Measurements from ENCODE around the gene FAM131B.
"Not testable (repeated sequence)": the region's sequence is repeated elsewhere in the genome, so short reads cannot be mapped to it uniquely, and the experiment has no call there.

Gene FAM131B

DNA sequence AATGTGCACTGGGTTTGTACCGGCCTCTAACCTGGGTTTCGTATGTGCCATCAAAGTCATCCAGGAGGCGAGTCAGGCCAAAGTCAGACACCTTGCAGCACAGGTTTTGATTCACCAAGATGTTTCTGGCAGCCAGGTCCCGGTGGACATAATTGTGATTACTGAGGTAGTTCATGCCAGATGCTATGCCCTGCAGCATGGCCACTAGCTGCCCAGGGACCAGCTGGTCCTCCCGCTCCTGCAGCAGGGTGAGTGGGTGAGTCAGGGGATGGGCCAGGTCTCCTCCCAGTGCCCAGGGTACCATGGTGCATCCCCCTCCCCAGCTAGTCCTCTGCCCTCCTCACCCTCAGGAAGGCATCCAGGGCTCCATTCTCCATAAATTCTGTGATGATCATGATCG, 32.3 kb upstream of the FAM131B start:
- no peak for DNase-seq (ENCODE audit: low spot score)

DNA sequence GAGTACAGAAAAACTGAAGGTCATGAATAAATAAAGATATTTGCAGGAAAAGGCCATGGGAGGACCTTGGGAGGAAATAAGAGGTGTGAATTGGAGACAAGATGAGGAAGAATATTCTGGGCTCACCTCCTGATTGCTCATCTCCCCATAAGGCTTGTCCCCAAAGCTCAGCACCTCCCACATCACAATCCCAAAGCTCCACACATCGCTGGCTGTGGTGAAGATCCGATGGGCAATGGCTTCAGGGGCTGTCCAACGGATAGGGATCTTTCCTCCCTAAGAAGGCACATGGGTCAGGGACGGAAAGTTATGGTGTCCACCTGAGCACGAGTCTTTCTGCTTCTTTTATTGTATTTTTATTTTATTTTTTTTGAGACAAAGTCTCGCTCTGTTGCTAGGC, 31.6 kb upstream of the FAM131B start:
- no peak for DNase-seq (ENCODE audit: low spot score)

DNA sequence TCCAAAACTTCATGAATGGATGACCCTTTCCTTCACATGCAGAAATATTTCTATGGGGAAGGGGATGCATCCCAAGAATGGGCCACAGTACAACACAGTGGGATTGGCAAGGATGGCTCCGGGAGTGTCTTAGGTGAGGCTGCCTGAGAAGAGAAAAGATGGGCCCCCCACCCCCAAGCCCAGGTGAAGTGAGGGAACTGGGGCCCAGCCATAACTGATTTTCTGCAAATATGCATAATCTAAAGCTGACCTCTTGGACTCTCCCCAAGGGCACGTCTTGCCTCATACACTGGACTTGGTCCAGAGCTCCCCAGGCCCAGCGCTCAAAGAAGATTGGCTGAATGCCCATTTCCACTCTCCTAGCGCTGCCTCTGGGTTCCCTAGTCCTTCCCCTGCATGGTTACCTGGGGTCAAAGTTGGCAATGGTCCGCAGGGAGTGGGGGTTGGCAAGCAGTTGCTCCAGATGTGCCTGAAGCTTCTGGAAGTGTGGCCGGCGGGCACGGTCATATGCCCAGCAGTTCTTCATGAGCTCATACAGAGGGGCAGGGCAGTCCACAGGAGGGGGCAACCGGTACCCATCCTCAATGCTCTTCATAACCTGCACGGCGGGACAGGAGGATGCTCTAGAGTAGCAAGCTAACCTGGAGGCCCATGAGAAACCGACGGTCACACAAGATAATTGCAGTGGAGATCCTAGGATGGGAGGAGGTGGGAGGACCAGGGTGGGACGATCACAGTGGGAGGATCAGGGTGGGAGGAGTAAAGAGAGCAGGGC, 30.9 kb upstream of the FAM131B start:
- no peak for DNase-seq (ENCODE audit: low spot score)

DNA sequence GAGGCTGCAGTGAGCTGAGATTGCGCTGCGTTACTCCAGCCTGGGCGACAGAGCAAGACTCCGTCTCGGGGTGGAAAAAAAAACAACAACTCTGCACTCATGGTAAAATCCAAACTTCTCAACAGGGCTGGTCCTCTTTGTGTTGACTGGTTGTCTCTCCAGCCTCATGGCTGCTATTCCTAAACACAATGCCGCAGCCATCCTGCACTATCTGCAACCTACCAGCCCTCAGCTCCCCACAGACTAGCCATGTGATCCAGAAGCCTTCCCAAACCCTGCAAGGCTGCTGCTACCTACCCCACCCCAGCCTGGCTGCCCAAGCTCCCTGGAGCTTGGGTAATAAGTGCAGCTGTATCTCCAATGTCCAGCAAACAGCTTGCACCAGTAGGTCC, 30.4 kb upstream of the FAM131B start:
- no peak for DNase-seq (ENCODE audit: low spot score)

DNA sequence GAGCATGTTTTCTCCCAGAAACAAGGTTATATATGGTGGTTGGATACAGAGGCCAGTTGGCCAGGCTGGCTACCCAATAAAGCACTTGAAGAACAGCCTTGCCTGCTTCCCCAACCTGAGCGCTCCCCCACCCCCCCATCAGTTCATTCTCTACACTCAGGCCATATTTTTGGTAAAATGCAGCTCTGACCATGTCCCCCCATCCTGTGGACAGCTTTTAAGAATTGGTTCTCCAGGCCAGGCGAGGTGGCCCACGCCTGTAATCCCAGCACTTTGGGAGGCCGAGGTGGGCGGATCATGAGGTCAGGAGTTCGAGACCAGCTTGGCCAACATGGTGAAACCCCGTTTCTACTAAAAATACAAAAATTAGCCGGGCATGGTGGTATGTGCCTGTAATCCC, 29.9 kb upstream of the FAM131B start:
- DNase-seq (ENCODE audit: low spot score): not testable (repeated sequence)

DNA sequence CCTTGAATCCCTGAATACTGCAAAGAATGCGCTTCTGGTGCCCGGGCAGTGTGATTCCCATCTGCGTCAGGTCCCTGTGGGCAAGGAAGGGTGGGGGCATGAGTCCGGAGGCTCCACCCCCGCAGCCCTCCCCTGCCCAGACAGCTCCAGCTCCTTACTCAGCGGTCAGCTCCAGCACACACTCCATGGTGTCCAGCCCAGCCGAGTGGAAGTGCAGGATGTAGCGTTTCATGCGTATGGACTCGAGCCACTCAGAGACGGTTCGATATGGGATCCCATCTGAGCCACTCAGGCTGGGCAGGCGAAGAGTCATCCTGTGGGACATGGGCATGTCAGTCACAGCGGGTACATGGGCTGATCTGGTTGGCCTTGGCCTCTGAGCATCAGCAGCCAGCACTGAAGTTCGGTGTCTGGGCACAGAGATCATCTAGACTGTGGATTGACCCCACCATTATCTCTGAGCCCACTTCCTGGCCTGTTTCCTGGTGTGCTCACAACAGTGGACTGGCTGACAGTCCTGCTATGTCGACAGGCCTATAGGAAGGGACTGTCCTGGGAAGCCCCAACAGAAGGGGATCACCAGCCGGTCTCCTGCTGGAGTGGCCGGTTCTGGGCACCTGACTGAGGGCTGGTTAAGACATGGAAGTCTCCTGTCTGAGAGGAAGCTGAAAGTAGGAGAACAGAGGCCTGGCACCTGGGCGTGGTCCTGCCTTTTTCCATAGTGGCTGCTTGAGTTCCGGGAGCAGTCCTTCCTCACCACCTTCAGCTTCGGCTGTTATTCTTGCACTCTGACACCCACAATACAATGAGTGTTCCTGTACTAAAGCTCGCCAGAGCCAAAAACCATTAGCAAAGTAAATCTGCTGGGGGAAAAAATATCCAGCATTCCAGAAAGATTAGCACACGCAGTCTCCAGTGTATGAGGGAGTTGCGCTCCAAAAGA, 29.2 kb upstream of the FAM131B start:
- peak; percentile 68 for DNase-seq (ENCODE audit: low spot score)

DNA sequence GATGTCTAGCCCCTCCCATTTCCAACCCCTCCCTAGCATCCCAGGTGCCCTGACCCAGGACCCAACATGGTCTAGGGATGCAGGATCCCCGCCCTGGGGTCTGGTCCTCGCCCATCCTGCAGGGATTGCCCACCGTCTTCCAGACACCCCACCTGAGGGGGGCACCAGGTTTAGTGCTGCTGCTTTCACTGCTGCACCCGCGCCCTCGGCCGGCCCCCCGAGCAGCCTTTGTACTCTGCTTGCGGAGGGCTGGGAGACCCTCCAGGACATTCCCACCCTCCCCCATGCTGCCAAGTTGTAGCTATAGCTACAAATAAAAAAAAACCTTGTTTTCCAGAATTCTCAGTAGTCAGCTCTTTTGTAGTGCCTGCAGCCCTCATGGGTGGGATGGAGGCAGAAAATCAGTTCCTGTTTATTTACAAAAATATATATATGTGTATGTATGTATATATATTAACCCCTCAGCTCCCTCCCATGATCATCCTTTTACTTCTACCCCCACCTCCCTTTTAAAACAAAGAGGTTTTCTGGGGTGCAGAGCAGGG, 28.3 kb upstream of the FAM131B start:
- DNase-seq (ENCODE audit: low spot score): no peak

DNA sequence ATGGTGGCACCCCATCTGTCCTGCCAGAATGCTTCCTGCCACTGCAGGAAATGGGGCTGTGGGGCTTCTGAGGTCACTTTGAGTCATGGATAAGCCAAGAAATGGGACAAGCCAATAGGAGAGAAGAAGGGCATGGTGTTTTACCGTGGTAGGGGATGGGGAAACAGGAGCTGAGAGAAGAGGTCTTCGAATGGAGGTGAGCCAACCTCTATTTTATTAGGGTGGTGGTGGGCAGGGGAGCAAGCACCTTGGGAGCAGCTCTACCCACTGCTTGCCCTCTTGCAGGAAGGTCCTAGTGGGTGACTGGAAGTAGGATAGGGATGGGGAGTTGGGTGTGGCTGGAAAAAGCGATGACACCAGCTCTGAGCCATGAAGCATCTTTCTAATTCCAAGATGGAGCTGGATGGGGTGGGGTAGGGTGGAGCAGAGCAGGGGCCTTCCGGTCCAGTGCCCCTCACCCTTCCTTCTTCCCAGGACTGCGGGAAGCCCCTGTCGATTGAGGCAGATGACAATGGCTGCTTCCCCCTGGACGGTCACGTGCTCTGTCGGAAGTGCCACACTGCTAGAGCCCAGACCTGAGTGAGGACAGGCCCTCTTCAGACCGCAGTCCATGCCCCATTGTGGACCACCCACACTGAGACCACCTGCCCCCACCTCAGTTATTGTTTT, 27.7 kb upstream of the FAM131B start:
- no peak for DNase-seq (ENCODE audit: low spot score)

DNA sequence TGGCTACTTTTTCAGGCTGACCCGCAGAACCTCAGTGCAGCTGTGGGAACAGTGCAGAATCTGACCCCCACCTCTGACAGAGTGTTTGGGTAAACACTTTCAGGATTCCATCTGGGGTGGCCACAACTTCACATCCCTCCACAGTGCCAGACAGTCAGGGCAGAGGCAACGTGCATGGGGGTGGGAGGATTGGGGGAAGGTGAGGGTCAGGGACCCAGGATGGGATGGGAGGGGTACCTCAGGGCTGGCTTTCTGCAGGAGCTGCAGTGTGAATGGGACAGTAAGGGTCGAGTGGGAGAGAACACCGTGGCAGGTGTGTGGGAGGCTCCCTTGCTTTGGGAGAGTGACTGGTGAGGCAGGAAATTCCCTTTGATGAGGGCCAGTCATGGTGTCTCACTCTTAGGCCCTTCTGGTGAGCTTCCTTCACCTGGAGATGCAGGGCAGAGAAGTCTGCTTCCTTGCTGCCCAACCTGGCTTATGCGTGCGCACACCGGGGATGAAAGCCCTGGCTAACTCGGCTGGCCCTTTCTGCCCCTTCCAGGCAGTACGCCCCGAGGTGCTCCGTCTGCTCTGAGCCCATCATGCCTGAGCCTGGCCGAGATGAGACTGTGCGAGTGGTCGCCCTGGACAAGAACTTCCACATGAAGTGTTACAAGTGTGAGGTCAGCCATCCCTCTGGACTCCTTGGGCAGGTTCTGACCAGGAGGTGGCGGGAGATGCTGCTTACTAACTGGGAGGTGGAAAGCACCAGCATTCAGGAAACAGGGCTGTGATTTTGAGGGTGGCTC, 27.0 kb upstream of the FAM131B start:
- DNase-seq (ENCODE audit: low spot score): no peak

DNA sequence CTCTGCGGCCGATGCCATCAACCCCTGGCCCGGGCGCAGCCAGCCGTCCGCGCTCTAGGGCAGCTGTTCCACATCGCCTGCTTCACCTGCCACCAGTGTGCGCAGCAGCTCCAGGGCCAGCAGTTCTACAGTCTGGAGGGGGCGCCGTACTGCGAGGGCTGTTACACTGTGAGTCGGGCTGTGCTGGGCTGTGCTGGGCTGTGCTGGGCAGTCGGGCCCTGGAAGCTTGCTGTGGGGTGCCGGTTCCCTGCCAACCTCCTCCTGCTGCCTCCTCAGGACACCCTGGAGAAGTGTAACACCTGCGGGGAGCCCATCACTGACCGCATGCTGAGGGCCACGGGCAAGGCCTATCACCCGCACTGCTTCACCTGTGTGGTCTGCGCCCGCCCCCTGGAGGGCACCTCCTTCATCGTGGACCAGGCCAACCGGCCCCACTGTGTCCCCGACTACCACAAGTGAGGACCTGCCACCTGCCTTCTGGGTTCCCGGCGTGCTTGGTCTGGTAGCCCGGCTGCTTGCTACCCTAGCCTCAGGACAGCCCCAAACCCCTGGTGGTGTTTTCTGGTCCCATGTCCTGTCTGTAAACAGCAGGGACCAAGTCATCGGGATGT, 26.1 kb upstream of the FAM131B start:
- DNase-seq (ENCODE audit: low spot score): no peak

DNA sequence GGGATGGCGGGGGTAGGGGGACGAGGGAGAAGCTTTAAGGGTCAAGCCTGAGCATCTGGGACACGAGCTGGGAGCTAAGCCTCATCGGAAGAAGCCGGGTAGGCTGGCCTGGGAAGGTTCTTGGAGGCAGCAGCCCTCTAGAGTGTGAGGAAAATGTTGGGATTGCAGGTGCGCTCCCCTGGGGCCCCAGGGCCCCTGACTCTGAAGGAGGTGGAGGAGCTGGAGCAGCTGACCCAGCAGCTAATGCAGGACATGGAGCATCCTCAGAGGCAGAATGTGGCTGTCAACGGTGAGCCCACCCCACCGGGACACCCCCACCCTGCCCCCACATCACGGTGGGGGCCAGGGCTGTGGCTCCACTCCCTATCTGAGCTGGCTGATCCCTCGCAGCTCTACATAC, 25.5 kb upstream of the FAM131B start:
- no peak for DNase-seq (ENCODE audit: low spot score)

DNA sequence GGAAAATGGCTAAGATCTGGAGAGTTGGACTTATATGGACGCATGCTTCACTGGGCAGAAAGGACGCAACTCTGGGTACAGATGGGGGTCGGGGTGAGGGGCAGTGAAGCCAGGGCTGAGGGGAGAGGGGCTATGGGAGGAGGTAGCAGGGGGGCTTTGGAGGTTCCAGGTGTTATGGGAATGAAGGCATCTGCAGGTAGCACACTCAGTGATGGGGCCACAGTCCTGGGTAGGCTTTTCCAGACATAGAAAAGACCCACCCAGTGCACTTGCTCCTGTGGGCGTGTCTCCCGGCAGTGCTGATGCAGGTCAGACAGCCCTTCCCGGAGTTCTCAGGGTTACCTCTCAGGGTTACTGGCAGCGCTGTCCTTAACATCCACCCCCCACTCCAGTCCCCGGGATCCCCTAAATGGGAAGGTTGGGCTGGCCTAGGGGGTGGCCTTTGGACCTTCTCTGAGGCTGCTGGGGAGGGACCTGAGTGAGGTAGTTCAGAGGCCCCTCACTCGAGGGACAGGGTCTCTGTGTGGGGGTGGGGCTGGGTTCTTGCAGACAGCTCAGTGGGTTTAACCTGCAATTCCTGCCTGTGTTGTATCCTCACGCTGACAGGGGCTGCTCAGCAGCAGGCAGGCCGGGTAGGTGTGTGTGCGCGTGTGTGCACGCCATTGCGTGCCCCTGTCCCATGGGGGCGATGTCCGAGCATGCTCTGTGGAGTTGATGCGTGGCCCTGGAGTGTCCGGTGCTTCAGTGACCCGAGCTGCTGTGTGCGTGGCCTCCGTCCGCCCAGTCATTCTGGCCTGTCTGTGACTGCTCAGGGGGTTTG, 24.9 kb upstream of the FAM131B start:
- no peak for DNase-seq (ENCODE audit: low spot score)

DNA sequence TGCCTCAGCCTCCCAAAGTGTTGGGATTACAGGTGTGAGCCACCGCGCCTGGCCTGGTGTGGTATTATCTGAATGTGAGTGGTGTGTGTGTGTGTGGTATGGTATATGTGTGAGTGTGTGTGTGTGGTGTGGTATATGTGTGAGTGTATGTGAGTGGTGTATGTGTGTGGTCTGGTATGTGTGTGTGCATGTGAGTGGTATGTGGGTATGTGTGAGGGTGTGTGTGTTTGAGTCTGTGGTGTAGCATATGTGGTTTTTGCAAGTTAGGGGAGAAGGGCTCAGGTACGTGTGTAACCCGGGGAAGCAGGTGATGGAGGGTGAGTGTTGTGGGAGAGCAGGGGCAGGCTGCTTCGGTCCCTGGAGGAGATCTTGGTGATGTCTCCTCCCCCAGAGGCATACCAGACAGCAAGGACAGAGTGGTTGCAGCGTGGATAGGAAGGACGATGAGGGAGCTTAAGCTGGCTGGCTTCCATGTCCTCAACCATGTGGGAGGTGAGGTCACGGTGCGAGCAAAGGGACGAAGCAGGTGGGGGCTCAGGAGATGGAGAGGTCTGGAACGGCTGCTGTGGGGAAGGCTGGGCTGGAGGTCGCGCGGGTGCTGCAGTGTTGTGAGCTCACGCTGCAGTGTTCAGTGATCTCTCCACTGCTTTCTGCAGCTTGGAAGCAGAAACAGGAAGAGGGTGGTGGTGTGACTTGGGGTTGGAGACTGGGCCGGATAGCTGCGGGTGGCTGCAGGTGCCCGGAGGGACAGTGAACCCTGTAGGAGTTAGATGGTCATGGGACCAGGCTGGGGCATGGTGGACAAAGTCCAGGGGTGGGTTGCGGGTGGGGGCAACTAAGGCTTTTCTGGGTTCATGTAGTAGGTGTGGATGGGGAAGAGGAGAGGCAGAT, 23.6 kb upstream of the FAM131B start:
- DNase-seq (ENCODE audit: low spot score): no peak

DNA sequence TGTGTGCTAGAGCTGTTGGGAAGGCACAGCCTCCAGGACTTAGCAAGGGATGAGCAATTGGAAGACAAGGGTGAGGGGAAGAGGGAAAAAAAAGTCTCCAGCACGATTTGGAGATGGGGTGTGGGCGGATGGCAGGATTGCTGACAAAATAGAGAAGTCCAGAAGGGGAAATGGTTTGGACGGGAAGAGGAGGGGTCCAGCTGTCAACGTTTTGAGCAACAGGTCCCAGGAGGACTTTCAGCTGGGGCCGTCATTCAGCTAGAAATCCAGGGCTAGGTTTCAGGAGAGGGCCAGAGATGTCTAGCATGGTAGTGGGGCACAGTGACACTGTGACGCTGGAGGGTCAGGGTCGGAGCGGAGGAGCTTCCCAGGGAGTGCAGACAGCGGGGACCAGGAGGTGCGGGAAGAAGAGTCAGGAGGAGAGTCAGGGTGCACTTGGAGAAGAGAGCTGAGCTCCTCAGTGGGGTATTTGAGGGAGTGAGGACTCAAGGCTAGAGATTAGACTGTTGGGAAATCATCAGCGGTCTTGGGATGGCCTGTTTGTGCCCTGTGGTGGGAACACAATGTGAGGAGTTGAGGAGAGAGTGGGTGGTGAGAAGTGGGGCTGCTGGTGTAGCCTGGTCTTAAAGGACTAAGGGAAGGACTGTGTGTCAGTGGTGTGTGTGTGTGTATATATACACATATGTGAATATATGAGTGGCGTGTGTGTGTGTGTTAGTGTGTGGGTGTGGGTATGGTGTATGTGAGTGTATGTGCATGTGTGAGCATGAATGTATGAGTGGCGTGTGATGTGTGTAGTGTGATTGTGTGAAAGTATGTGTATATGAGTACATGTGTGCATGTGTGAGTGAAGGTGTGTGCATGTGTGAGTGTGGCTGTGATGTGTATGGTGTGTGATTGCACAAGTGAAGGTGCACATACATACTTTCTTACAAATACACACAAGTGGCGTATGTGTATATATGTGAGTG, 22.4 kb upstream of the FAM131B start:
- DNase-seq (ENCODE audit: low spot score): no peak

DNA sequence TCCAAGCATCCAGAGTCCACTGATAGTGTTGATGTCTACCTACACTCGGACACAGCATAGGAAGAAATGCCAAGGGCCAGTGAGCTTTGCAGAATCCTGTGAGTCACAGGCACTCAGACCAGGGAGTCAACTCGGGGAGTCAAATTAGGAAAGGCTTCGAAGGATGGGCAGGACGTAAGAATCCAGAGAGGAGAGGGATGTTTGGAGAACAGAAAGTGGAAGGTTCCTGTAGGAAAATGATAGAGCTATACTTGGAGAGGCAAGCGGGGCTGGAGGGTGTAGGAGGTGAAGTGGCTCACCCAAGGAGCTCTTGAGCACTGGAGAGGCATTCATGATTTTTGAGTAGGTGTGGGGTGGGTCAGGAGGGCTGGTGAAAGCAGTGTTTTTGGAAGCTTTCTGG, 21.6 kb upstream of the FAM131B start:
- no peak for DNase-seq (ENCODE audit: low spot score)

DNA sequence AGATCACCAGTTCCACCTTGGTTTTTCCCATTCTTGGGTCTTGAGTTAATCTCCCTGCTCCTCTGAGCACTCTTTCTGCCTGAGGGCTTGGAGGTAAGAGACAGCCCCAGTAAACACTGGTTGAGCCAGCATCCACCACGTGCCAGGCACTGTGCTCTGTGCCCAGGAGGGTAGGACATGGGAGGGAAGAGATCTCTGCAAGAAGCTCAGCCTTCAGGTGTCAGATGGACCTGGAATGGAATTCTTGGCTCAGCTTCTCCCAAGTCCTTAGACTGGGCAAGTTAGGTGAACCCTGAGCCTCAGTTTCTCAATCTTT, 21.1 kb upstream of the FAM131B start:
- no peak for DNase-seq (ENCODE audit: low spot score)

DNA sequence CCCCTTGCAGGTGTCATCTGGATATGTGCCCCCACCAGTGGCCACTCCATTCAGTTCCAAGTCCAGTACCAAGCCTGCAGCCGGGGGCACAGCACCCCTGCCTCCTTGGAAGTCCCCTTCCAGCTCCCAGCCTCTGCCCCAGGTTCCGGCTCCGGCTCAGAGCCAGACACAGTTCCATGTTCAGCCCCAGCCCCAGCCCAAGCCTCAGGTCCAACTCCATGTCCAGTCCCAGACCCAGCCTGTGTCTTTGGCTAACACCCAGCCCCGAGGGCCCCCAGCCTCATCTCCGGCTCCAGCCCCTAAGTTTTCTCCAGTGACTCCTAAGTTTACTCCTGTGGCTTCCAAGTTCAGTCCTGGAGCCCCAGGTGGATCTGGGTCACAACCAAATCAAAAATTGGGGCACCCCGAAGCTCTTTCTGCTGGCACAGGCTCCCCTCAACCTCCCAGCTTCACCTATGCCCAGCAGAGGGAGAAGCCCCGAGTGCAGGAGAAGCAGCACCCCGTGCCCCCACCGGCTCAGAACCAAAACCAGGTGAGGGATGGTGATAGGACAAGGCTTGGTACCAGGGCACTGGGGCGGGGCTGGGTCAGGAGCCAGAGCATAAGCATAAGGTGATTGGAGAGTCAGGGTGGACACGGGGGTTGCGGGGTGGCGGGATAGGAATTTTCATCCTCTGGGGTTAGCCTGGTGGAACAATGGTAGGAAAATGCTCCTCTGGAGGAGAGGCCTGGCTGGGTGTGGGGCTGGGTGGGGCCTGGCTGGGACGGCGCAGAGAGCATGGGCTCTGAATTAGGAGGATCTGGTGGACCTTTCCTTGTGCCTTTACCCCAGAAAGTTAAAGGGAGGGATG, 20.5 kb upstream of the FAM131B start:
- DNase-seq (ENCODE audit: low spot score): no peak

All from AG08395 (cell line).